Skeletal muscle cell (primary cell): ENCODE measurements around the gene C9orf152.
A peak's percentile ranks its signal among the peaks of the same experiment; 100 is the strongest.

ENCODE experiments used
- DNase-seq: peaks from one replicate; pipeline ENCODE4 v3.0.0-alpha.2; 2010; ENCODE audit warnings: low read depth
- H3K4me3 ChIP-seq: 2 replicates; pipeline ENCODE4 v1.5.1; 2011; ENCODE audit warnings: low read depth, mild to moderate bottlenecking, control low read depth, low read length, moderate library complexity

The C9orf152 gene

DNA sequence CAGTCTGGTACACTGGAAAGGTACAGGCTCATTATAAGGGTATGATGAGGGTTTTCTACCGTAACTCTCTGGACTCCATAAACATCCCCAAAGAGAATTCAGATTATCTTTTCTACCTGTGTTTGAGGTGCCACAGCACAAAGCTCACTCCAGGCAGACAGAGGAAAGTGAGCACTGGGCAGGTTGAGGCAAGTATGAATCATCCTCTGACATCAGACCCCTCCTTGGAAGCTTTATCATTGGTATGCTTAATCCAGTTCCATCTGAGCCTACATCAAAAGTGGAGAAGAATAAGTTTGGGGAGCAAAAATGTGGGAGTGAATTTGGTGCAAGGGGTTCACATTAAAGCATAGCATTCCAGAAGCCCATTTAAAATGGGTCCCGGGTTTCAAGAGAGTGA, 21.7 kb downstream of the C9orf152 start:
- H3K4me3 ChIP-seq = no peak overlapping the region
- DNase-seq = no peak

DNA sequence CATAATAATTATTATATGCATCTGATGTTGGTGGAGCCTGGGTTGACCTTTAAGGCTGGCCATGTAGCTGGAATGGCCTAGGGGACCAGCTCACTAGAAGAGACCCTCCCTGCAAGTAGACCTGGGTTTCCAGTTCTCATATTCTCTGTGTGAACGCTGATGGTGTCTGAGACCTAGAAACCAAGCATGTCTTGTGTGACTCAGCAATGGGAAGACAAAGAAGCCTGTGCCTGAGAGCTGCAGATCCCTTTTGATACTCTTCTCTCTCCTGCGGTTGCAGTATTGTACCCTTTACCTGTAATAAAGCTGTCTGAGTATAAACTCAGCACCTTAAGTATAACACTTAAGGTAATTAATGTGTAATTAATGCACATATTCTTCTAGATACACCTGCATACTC, 22.2 kb downstream of the C9orf152 start:
- no peak overlapping the region for H3K4me3 ChIP-seq
- no peak for DNase-seq

DNA sequence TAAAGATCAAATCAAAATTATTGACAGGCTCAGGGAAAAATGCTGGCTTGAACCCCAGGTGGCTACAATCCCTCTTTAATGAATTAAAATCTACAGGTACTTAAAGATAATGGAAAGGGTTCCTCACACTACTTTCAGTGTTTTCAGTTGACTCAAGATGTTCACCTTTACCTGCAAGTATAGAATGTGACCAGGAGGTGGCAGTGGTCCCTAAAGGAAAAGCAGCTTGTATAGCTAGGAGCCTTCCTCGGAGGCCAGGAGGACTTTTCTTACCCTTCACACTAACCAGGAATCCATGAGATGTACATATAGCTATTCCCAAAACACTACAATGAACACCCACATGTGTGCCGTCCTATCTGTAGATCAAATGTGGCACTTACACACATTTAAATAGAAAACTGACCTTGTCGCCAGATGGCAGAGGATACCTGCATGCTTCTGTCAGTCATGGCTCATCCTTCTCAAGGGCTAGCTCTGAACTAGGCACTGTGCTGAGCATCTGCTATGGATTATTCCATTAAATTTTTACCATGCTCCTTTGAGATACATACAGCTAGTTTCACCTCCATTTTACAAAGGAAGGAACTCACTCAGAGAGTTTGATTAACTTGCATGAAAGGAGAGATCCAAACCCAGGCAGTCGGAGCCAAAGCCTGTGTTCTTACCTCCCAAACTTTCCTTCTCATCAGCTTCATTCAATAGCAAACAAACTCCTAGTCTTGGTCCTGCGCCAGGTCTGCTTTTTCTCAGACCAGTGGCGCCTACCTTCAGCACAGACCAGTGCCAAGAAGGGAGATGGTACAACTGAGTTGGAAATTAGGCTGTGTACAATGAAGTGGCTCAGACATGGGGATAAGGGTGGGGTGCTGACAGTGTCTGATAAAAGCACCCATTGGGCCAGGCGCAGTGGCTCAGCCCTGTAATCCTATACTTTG, 24.5 kb downstream of the C9orf152 start:
- no peak overlapping the region for H3K4me3 ChIP-seq
- DNase-seq = peak; percentile 35

DNA sequence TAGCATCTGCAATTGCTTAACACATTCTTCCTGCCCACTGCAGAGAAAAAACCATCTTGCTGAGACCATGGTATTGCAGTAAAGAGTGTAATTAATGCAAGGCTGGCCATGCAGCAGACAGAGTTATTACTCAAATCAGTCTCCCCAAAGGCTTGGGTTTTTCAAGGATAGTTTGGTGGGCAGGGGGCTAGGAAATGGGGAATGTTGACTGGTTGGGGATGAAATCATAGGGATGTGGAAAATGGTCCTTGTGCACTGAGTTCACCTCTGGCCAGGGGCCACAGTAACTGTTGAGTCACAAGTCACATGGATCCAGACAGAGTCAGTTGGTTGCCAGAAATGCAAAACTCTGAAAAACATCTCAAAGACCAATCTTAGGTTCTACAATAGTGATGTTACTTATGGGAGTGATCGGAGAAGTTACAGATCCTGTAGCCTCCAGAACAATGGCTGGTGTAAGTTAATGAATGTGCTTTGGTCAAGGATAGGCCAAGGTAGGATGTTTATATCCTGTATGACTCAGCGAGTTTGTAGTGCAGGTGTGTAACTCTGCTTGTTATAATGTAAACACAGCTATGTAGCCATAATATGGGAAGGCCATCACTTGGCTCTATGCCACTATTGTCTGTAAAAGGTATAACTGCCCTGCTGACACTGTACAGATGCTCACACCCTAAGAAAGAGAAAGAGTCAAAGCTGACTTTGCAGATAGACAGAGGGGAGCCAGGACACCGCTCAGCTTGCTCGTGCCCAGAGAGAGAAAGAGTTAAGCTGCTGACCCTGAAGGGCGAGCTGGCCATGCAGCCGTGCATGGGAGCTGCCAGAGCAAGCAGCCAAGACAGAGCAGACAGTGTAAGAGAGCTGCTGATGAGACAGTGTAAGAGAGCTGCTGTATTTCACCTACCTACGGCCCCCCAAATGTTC, 27.2 kb downstream of the C9orf152 start:
- H3K4me3 ChIP-seq = no peak overlapping the region
- peak; percentile 56 for DNase-seq

DNA sequence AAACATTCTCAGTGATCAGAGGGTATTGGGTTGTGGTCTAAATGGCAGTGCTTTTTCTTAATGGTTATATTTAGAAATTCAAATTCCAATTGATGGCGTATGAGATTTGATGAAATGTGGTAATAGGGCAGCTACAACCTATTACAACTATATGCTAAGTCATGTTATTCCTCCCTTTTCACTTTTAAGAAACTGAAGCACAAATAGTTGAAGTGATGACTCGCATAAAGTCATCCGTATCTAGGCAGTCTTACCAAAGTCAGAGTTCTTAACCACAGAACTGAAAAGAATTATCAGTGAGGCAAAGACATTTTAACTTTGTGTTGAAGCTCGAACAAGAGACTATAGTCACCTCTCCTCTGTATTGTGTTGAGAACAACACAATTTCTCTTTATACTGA, 28.2 kb downstream of the C9orf152 start:
- peak; percentile 72 for DNase-seq
- H3K4me3 ChIP-seq = no peak overlapping the region

DNA sequence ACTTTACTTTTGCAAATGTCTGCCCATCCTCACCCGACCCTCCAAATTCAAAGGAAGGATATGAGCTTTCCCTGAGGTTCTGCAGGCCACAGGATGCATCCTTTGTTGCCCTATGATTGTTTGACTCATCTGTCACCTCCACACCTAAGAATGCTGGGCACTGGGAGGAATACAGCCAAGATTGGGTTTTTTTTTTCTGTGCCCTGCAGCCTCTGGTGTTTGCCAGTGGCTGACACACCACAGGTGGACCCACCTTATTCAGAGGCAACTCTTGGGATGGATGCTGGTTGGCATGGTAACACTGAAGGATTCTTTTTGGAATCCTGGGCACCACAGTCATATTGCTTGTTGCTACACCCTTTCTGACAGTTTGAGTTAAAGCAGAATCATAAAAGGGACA, 29.7 kb downstream of the C9orf152 start:
- no peak for DNase-seq

DNA sequence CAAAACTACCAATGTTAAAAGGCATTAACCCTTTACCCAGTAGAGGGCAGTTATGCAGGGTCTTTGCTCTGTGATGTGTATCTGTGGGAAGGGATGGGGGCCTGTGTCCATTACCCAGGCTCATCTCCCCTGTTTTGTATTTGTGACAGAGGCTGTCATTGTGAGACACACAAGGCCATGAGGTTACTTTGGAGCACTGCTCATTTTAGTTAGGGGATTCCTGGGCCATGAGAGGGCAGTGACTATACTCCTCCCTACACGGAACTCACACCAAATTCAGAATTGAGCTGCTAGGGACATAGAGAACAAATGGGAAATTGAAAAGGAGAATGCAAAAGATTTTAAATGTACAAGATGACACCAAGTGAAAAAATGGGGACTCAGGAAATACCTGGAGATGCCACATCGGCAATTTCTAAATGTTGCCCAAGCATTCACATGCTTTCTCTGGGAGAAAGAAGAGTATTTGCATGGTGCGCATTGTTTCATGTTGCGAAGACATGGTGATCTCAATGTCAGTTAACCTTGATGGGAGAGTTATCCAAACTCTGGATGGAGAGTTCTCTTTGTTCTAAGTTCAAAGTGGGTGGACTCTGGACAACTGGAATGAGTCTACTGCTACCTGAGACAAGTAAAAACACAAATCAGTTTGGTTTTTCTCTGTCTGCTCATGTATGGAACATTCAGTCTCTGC, 32.5 kb downstream of the C9orf152 start:
- DNase-seq = no peak
- no peak overlapping the region for H3K4me3 ChIP-seq

More for the DNA sequence above, 29.7 kb downstream of the C9orf152 start:
- H3K4me3 ChIP-seq = no peak overlapping the region

DNA sequence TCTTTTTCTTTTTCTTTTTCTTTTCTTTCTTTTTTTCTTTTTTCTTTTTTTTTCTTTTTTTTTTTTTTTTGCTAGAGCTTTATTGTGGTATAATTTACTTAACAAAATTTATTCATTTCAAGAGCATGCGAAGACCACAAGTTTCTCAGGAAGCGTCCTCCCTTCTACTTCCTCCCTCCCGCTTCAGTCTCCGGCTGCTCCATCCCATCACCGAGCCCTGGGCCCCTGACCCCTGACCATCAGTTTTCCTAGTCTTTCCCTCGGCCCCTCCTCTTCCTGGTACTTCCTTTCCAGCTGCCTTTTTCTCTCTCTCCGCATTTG, 34.7 kb downstream of the C9orf152 start:
- H3K4me3 ChIP-seq = no peak overlapping the region
- no peak for DNase-seq

DNA sequence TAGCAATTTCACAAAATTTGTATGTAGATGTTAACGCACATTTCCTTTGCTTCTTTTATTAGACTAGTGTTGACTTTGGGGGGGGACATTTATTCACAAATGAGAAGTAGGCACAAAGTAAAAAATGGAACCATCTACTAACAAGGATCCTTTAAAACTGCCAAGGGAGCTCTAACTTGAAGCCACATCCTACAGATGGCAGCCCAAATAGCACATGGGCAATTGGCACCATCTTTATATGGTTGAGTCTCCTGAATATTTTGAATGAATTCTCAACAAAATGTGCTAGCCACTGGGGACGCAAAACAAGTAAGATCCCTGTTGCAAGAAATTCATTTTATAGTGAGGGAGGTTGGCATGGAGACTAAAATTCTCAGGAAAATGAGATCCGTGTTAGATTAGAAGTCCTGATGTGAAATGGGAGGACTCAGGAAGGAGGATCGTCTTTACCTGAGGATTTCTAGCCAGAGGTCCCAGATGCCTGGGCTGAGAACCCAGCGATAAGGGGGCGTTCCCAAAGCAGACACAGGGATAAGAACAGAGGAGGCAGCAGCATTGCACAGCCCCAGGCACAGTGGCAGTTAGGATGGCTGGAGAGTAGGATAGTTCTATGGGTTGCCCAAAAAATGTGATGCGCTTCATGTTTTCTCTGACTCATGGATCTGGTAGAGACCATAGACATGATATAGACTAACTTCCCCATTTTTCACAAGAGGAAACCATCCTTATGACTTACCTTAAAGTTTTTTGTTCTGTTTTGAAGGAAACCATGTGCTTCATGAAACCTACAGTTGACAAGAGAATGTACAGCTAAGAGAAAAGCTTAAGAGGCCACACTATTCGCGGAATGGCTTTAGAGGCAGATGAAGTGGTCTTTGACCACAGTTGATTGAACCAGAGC, 37.4 kb downstream of the C9orf152 start:
- H3K4me3 ChIP-seq = no peak overlapping the region
- no peak for DNase-seq

DNA sequence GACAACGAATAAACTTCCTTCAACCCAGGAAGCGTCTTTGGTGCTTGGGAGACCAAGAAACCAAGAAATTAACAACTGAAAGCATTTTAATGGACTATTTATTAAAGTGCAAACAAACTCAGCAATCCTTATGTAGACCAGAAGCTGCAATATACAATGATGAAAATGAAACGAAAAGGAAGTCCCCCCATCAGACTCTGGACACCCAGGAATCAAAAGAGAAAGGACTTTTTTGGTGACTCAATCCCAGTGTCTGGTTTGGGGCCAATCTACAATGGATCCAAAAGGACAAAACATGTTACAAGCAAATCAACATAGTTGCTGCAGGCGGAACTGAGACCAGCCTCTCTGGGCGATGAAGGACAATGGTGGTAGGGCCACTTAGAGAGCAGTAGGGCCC, 39.5 kb downstream of the C9orf152 start:
- DNase-seq = no peak
- no peak overlapping the region for H3K4me3 ChIP-seq

DNA sequence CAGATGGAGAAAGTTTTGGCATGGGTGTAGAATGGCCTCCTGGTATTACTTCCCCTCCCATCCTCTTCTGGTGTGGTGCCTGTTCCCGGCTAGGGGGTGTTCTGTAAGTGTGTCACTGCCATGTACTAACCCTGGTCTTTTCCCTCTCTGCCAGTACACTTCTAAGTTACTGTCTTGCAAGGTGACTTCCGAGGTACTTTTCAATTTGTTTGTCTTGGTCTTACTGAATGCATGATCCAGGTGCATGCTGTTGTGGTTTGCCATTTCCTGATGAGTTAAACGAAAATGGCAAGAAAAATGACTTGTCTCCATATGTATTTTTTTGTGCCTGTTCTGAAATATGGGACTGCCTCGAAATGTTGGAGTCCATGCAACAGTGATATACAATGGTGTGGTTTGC, 46.0 kb downstream of the C9orf152 start:
- no peak for DNase-seq
- no peak overlapping the region for H3K4me3 ChIP-seq

DNA sequence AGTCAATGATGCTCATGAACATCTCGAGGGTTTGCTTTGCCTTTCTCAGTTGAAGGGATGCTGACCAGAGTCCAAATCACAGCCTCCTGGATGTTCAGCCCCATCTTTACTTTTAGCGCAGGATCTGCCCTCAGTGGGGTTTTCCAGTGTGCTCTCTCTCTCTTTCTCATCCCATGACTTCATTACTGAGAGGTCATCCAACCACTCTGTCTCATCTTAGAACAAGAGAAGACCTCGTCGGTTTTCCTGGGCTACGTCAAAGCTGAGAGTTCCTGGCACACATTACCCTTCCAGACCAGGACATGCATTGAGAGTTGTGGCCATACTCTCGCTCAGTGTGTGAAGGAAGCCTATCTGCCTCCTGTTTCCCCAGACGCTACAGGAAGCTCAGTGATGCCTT, 47.3 kb downstream of the C9orf152 start:
- no peak for DNase-seq
- no peak overlapping the region for H3K4me3 ChIP-seq

DNA sequence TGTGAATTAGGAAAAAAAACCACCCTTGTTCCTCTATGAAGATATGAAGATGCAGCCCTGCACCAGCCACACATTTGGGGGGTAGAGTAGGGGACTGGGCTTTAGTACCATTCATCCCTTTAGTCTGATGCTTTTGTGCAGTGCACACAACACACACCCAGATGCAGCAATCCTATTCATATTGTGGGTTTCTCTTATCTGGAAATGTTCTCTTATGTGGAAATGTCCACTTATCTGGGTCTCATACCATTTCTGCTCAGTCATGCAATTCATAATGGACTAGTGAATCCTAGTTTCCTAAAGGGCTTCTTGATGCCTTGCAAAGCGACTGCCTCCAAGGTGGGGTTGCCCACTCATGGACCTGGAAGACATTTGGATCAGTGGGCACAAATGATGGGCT, 47.8 kb downstream of the C9orf152 start:
- DNase-seq = no peak
- no peak overlapping the region for H3K4me3 ChIP-seq

DNA sequence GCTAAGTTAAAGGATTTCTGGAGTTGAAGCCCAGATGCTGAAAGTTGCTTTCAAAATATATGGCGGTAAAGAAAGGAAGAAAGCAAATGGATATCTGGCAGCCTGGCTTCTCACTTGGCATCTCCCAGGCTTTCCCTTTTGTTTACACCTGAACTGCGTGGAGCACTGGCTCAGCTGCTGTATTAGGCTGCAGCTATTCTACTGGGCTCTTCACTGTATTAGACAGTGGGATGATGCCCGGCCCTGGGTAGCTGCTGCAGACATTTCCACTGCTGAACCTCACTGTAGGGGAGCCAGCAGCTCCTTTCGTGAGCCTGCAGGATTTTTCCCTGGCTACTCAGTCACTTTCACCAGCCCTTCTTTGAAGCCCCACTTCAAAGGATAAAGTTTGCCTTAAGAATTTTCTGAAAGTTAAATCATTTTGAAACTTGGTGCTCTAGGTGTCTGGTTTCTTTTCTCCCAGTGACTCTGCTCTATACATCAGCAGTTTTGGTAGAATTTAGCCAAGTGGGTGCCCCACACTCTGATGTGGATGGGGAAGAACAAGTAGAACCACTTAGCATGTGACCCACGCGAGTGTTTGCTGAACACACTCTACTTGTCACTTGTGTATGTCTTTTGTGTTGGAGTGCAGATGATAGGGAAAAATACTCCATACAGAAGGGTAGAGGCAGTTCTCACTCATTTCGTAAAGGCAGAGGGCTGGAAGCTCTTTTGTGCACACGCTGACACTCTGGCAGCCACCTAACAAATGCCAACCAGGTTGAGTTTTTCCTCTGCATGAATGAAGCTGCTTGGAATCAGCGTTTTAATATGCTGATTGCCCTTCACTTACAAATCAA, 49.9 kb downstream of the C9orf152 start:
- DNase-seq = no peak
- H3K4me3 ChIP-seq = no peak overlapping the region

DNA sequence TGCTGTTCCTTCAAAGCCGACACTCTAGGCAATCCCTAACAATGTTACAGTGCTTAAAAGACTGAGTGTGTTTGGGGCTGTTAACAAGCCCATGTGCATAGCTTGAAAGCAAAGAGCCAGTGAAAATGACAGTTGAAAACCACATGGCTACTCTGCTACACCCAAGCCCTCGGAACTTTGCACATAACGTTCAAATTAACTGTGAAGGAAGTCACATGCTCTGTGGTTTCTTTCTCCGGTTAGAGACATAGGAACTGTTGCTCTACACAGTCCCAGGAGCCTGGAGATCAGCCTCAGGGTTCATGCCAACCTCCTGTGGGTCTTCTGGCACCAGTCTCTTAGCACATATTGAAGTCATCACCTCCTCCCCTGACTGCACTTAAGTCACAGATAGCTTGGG, 51.1 kb downstream of the C9orf152 start:
- H3K4me3 ChIP-seq = no peak overlapping the region
- no peak for DNase-seq

DNA sequence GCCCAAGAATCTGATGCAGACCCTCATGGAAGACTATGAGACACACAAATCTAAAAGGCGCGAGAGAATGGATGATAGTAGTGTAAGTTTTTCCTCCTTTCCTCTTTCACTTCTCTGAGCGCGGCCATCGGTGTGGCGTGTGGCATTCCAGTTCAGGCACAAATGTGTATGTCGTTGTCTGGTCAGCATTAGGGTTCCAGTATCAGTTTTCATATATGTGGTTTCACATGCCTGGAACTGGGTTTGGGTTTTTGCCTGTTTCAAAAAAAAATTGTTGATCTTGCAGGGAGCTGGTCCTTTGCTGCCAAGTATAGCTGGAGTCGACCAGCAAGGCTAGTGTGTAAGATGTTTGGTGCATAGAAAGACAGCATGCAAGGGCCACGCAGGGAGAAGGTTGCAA, 51.5 kb downstream of the C9orf152 start:
- H3K4me3 ChIP-seq = no peak overlapping the region
- no peak for DNase-seq

DNA sequence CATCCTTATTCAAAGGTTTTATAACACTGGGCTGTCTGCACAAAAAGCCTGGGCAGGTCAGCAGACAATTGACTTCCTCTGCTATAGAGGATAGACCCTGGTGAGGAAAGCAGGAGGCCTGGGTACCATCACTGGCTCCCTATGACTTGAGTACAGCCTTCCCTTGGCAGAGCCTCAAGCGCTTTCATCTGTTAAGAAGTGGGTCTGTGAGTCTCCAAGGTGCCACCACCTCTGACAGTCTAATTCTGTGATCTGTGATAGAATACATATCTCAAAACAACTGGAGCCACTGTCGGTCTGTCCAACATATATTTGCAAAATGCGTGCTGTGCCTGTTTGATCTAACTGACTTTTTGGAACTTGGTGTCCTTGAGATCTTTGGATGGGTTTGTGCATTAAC, 52.2 kb downstream of the C9orf152 start:
- no peak overlapping the region for H3K4me3 ChIP-seq
- no peak for DNase-seq

DNA sequence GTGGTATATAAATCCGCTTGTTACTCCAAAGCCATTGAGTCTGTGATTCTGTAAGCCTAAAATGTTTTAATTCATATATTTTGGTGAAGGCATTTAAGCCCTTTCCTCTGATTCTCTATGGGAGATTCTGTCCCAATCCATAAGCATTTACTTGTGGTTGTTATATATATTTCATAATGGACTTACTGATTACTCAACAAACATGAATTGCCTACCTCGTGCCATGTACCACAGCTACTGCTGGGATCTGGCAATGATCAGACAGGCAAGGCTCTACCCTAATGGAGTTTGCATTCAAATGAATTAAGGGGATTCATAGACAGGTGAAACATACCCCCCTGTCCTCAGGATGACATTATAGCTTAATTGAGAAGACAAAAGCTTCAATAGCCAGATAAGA, 54.5 kb downstream of the C9orf152 start:
- DNase-seq = no peak

More for the DNA sequence above, 54.5 kb downstream of the C9orf152 start:
- no peak overlapping the region for H3K4me3 ChIP-seq
